Measurements from ENCODE around the gene PAK6.

Gene PAK6

DNA sequence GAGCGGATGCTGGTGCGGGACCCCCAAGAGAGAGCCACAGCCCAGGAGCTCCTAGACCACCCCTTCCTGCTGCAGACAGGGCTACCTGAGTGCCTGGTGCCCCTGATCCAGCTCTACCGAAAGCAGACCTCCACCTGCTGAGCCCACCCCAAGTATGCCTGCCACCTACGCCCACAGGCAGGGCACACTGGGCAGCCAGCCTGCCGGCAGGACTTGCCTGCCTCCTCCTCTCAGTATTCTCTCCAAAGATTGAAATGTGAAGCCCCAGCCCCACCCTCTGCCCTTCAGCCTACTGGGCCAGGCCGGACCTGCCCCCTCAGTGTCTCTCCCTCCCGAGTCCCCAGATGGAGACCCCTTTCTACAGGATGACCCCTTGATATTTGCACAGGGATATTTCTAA is 37.1 kb downstream of the PAK6 start:
- DNase-seq, result no peak
- H3K36me3 ChIP-seq (ENCODE audit: control insufficient read depth, insufficient read depth, low read length), result no peaks in the 10 kb centered on the region
- H3K4me3 ChIP-seq (ENCODE audit: insufficient read depth, low read depth, low read length, poor library complexity, severe bottlenecking), result no peak overlapping the region
- no peak overlapping the region for H3K27ac ChIP-seq (ENCODE audit: insufficient read depth, low read length, poor library complexity, severe bottlenecking)
- H3K27me3 ChIP-seq (replicated peaks; ENCODE audit: control insufficient read depth, insufficient read depth, low read length, poor library complexity, severe bottlenecking), result peaks cover 4% of the 10 kb centered on the region
- no peaks in the 10 kb centered on the region for H3K9me3 ChIP-seq (ENCODE audit: control insufficient read depth, low read length)
- peaks cover 3% of the 10 kb centered on the region for H3K4me1 ChIP-seq (ENCODE audit: control insufficient read depth, insufficient read depth, low read length, poor library complexity, severe bottlenecking)

DNA sequence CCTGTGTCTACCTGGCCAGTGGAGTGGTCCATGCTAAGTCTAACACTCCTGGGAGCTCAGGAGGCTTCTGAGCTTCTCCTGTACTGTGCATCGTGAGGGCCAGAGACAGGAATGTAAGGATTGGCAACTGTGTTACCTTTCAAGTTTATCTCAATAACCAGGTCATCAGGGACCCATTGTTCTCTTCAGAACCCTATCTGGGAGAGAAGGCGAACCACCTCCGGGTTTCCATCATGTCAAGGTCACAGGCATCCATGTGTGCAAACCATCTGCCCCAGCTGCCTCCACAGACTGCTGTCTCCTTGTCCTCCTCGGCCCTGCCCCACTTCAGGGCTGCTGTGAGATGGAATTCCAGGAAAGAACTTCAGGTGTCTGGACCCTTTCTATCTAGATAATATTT is 38.1 kb downstream of the PAK6 start:
- Histone ChIP-seq H3K4me3 (ENCODE audit: insufficient read depth, low read depth, low read length, poor library complexity, severe bottlenecking) (no peak overlapping the region), H3K27me3 (replicated peaks; ENCODE audit: control insufficient read depth, insufficient read depth, low read length, poor library complexity, severe bottlenecking) (peaks cover 11% of the 10 kb centered on the region), H3K36me3 (ENCODE audit: control insufficient read depth, insufficient read depth, low read length) (no peaks in the 10 kb centered on the region), H3K9me3 (ENCODE audit: control insufficient read depth, low read length) (no peaks in the 10 kb centered on the region), H3K27ac (ENCODE audit: insufficient read depth, low read length, poor library complexity, severe bottlenecking) (no peak overlapping the region), H3K4me1 (ENCODE audit: control insufficient read depth, insufficient read depth, low read length, poor library complexity, severe bottlenecking) (peaks cover 7% of the 10 kb centered on the region)
- DNase-seq, result no peak

GRCh38 chr15:40277471-40277870 is 38.6 kb downstream of the PAK6 start:
- H3K4me1 ChIP-seq (ENCODE audit: control insufficient read depth, insufficient read depth, low read length, poor library complexity, severe bottlenecking), result peaks cover 7% of the 10 kb centered on the region
- no peak overlapping the region for H3K4me3 ChIP-seq (ENCODE audit: insufficient read depth, low read depth, low read length, poor library complexity, severe bottlenecking)
- peaks cover 13% of the 10 kb centered on the region for H3K27me3 ChIP-seq (replicated peaks; ENCODE audit: control insufficient read depth, insufficient read depth, low read length, poor library complexity, severe bottlenecking)

DNA sequence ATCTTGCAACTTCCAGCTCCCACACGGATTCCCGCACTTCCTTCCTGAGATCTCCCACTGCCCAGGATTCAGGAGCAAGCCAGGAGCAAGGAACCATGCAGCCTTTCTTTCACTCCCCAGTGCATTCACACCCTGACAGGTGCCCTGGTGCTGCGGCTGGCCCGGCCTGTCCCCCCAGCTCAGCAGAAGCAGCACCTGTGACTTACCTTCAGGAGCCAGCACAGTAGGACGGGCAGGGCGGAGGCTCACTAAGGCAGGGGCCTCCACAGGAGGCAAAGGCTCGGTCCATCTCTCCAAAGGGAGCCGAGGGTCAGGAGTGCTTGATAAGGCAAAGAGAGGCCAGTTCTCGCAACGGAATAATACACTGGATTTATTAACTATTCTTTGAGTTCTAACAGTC is 39.2 kb downstream of the PAK6 start:
- Histone ChIP-seq H3K9me3 (ENCODE audit: control insufficient read depth, low read length) (no peaks in the 10 kb centered on the region), H3K4me3 (ENCODE audit: insufficient read depth, low read depth, low read length, poor library complexity, severe bottlenecking) (no peak overlapping the region), H3K27ac (ENCODE audit: insufficient read depth, low read length, poor library complexity, severe bottlenecking) (no peak overlapping the region), H3K4me1 (ENCODE audit: control insufficient read depth, insufficient read depth, low read length, poor library complexity, severe bottlenecking) (peaks cover 7% of the 10 kb centered on the region), H3K27me3 (replicated peaks; ENCODE audit: control insufficient read depth, insufficient read depth, low read length, poor library complexity, severe bottlenecking) (peaks cover 19% of the 10 kb centered on the region), H3K36me3 (ENCODE audit: control insufficient read depth, insufficient read depth, low read length) (no peaks in the 10 kb centered on the region)
- no peak for DNase-seq

More at GRCh38 chr15:40277471-40277870, 38.6 kb downstream of the PAK6 start:
- Histone ChIP-seq H3K9me3 (ENCODE audit: control insufficient read depth, low read length) (no peaks in the 10 kb centered on the region), H3K36me3 (ENCODE audit: control insufficient read depth, insufficient read depth, low read length) (no peaks in the 10 kb centered on the region), H3K27ac (ENCODE audit: insufficient read depth, low read length, poor library complexity, severe bottlenecking) (no peak overlapping the region)
- DNase-seq, result no peak

DNA sequence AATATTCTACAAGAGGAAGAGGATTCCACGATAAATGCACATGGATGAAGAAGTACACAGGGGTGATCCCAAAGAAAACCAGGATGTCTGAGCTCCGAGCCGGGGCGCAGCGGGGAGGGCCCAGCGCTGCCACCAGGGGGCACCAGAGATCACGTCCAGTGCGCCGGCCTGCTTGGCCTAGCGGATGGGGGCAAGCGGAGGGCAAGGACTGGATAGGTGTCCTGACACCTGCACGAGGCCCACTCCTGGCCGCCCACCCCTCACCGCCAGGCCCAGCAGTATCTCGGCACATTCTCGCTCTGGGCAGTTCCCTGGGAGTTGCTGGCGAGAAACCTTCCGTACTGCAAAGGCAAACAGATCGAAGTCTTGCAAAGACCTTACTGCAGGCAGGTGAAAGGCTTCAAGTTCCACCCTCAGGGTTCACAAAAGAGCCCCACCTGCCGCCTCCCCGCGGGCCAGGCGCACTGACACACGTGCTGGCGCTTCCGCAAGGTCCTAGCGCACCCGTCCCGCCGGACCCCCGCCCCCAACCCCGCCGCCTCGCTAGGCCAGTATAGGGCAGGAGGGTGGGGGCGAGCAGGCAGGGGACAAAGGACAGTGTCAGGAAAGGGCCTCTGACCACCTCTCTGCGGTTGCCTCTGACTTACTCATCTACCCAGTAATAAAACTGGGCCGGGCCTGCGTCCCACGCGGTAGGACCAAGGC is 40.7 kb downstream of the PAK6 start:
- Histone ChIP-seq H3K27ac (ENCODE audit: insufficient read depth, low read length, poor library complexity, severe bottlenecking) (no peak overlapping the region), H3K4me3 (ENCODE audit: insufficient read depth, low read depth, low read length, poor library complexity, severe bottlenecking) (no peak overlapping the region), H3K4me1 (ENCODE audit: control insufficient read depth, insufficient read depth, low read length, poor library complexity, severe bottlenecking) (peaks cover 13% of the 10 kb centered on the region), H3K36me3 (ENCODE audit: control insufficient read depth, insufficient read depth, low read length) (no peaks in the 10 kb centered on the region), H3K27me3 (replicated peaks; ENCODE audit: control insufficient read depth, insufficient read depth, low read length, poor library complexity, severe bottlenecking) (peaks cover 20% of the 10 kb centered on the region), H3K9me3 (ENCODE audit: control insufficient read depth, low read length) (no peaks in the 10 kb centered on the region)
- DNase-seq, result peak; percentile 25 to 58 (median 46)

- peaks cover 13% of the 10 kb centered on the region for H3K4me1 ChIP-seq (ENCODE audit: control insufficient read depth, insufficient read depth, low read length, poor library complexity, severe bottlenecking)
- no peak overlapping the region for H3K27ac ChIP-seq (ENCODE audit: insufficient read depth, low read length, poor library complexity, severe bottlenecking)
- H3K36me3 ChIP-seq (ENCODE audit: control insufficient read depth, insufficient read depth, low read length), result no peaks in the 10 kb centered on the region
- no peak for DNase-seq
- no peak overlapping the region for H3K4me3 ChIP-seq (ENCODE audit: insufficient read depth, low read depth, low read length, poor library complexity, severe bottlenecking)
- peaks cover 20% of the 10 kb centered on the region for H3K27me3 ChIP-seq (replicated peaks; ENCODE audit: control insufficient read depth, insufficient read depth, low read length, poor library complexity, severe bottlenecking)
- H3K9me3 ChIP-seq (ENCODE audit: control insufficient read depth, low read length), result no peaks in the 10 kb centered on the region
Measured at GRCh38 chr15:40280260-40281056, 41.6 kb downstream of the PAK6 start.

- no peak overlapping the region for H3K4me3 ChIP-seq (ENCODE audit: insufficient read depth, low read depth, low read length, poor library complexity, severe bottlenecking)
- H3K27ac ChIP-seq (ENCODE audit: insufficient read depth, low read length, poor library complexity, severe bottlenecking), result no peak overlapping the region
- H3K27me3 ChIP-seq (replicated peaks; ENCODE audit: control insufficient read depth, insufficient read depth, low read length, poor library complexity, severe bottlenecking), result peaks cover 20% of the 10 kb centered on the region
- peaks cover 13% of the 10 kb centered on the region for H3K4me1 ChIP-seq (ENCODE audit: control insufficient read depth, insufficient read depth, low read length, poor library complexity, severe bottlenecking)
- H3K36me3 ChIP-seq (ENCODE audit: control insufficient read depth, insufficient read depth, low read length), result no peaks in the 10 kb centered on the region
- H3K9me3 ChIP-seq (ENCODE audit: control insufficient read depth, low read length), result no peaks in the 10 kb centered on the region
- no peak for DNase-seq
Measured at GRCh38 chr15:40281057-40281800, 42.4 kb downstream of the PAK6 start.

- DNase-seq, result no peak
- peaks cover 13% of the 10 kb centered on the region for H3K4me1 ChIP-seq (ENCODE audit: control insufficient read depth, insufficient read depth, low read length, poor library complexity, severe bottlenecking)
Measured at GRCh38 chr15:40281801-40282146, 42.9 kb downstream of the PAK6 start.

GRCh38 chr15:40282147-40282868 is 43.4 kb downstream of the PAK6 start:
- Histone ChIP-seq H3K36me3 (ENCODE audit: control insufficient read depth, insufficient read depth, low read length) (no peaks in the 10 kb centered on the region), H3K9me3 (ENCODE audit: control insufficient read depth, low read length) (no peaks in the 10 kb centered on the region), H3K27me3 (replicated peaks; ENCODE audit: control insufficient read depth, insufficient read depth, low read length, poor library complexity, severe bottlenecking) (peaks cover 20% of the 10 kb centered on the region), H3K4me3 (ENCODE audit: insufficient read depth, low read depth, low read length, poor library complexity, severe bottlenecking) (peak overlapping the region; percentile 62), H3K27ac (ENCODE audit: insufficient read depth, low read length, poor library complexity, severe bottlenecking) (no peak overlapping the region), H3K4me1 (ENCODE audit: control insufficient read depth, insufficient read depth, low read length, poor library complexity, severe bottlenecking) (peaks cover 13% of the 10 kb centered on the region)
- peak; percentile 14 to 20 (median 15) for DNase-seq

More at GRCh38 chr15:40281801-40282146, 42.9 kb downstream of the PAK6 start:
- Histone ChIP-seq H3K9me3 (ENCODE audit: control insufficient read depth, low read length) (no peaks in the 10 kb centered on the region), H3K36me3 (ENCODE audit: control insufficient read depth, insufficient read depth, low read length) (no peaks in the 10 kb centered on the region), H3K27me3 (replicated peaks; ENCODE audit: control insufficient read depth, insufficient read depth, low read length, poor library complexity, severe bottlenecking) (peaks cover 20% of the 10 kb centered on the region), H3K4me3 (ENCODE audit: insufficient read depth, low read depth, low read length, poor library complexity, severe bottlenecking) (peak overlapping the region; percentile 62), H3K27ac (ENCODE audit: insufficient read depth, low read length, poor library complexity, severe bottlenecking) (no peak overlapping the region)

Data from effector memory CD4-positive, alpha-beta T cell (primary cell).